WTC11 (cell line): ENCODE results near the gene AGO4. TPM values are rescaled to one million over a fixed set of nuclear protein-coding genes. Genes with fewer than 3 reads are reported as not detected.
A peak's percentile ranks its signal among the peaks of the same experiment; 100 is the strongest.
"Not testable (repeated sequence)": the region's sequence is repeated elsewhere in the genome, so short reads cannot be mapped to it uniquely, and the experiment has no call there.

Experiments used
- ATAC-seq: fragments of 200-7000 bp; cut with Tn5 transposase; 2 replicates; pipeline ENCODE4 v1.10.0; 2021; ENCODE audit warnings: mild to moderate bottlenecking, moderate library complexity
- CTCF ChIA-PET: fragments of 300-600 bp; sonication (Branson Sonifier 250); formaldehyde crosslinking; loops from one replicate; lab custom pipeline; 2021; ENCODE audit warnings: antibody characterized with exemption; lab: Charles Lee
- POLR2A ChIA-PET: fragments of 350-600 bp; sonication (Branson Sonifier 250); formaldehyde crosslinking; loops from one replicate; lab custom pipeline; 2021; ENCODE audit warnings: antibody characterized with exemption; lab: Charles Lee
- DNase-seq: peaks from one replicate; pipeline ENCODE4 v3.0.0; 2021; ENCODE audit warnings: low spot score
- H3K27ac Mint-ChIP-seq: 2 replicates; pipeline ENCODE4 v1.8.0; 2021; ENCODE audit warnings: mixed read lengths
- H3K27me3 Mint-ChIP-seq: 2 replicates; pipeline ENCODE4 v1.8.0; 2021; ENCODE audit warnings: low read depth, mild to moderate bottlenecking, moderate library complexity, mixed read lengths
- H3K36me3 Mint-ChIP-seq: 2 replicates; pipeline ENCODE4 v1.8.0; 2021; ENCODE audit warnings: mixed read lengths
- H3K4me1 Mint-ChIP-seq: 2 replicates; pipeline ENCODE4 v1.8.0; 2022; ENCODE audit warnings: mixed read lengths
- H3K4me3 Mint-ChIP-seq: 2 replicates; pipeline ENCODE4 v1.8.0; 2021; ENCODE audit warnings: mild to moderate bottlenecking, moderate library complexity, mixed read lengths
- H3K9me3 Mint-ChIP-seq: 2 replicates; pipeline ENCODE4 v1.8.0; 2021; ENCODE audit warnings: mixed read lengths
- ATF2 ChIP-seq: sonication (generic); formaldehyde crosslinking; IDR thresholded peaks from 2 replicates; pipeline ENCODE4 v1.8.1; 2022; ENCODE audit warnings: low read depth, missing genetic modification reagents, borderline replicate concordance
- CDX4 ChIP-seq: fragments of 250-450 bp; sonication (Bioruptor Pico); IDR thresholded peaks from 2 replicates; pipeline ENCODE4 v1.9.0; 2021; ENCODE audit warnings: moderate library complexity, mild to moderate bottlenecking, inconsistent platforms, borderline replicate concordance
- HMGXB4 ChIP-seq: sonication (generic); formaldehyde crosslinking; IDR thresholded peaks from 2 replicates; pipeline ENCODE4 v1.8.1; 2023; ENCODE audit warnings: mild to moderate bottlenecking, moderate library complexity, missing genetic modification reagents
- NFYB ChIP-seq: sonication (generic); formaldehyde crosslinking; conservative IDR thresholded peaks from 2 replicates; pipeline ENCODE4 v1.8.0; 2022; ENCODE audit warnings: low read depth, missing genetic modification reagents
- OVOL2 ChIP-seq: fragments of 250-450 bp; sonication (Bioruptor Pico); IDR thresholded peaks from 2 replicates; pipeline ENCODE4 v1.9.0; 2021; ENCODE audit warnings: mild to moderate bottlenecking, borderline replicate concordance
- ZBTB43 ChIP-seq: sonication (generic); formaldehyde crosslinking; IDR thresholded peaks from 2 replicates; pipeline ENCODE4 v1.8.1; 2023; ENCODE audit warnings: mild to moderate bottlenecking, missing genetic modification reagents
- ZNF263 ChIP-seq: sonication (generic); formaldehyde crosslinking; IDR thresholded peaks from 2 replicates; pipeline ENCODE4 v1.8.1; 2022; ENCODE audit warnings: low read depth, mild to moderate bottlenecking, moderate library complexity, missing genetic modification reagents
- ZNF396 ChIP-seq: fragments of 250-450 bp; sonication (Bioruptor Pico); IDR thresholded peaks from 2 replicates; pipeline ENCODE4 v1.8.0; 2021; ENCODE audit warnings: mild to moderate bottlenecking, moderate library complexity, borderline replicate concordance
- ZNF671 ChIP-seq: fragments of 250-450 bp; sonication (Bioruptor Pico); IDR thresholded peaks from 2 replicates; pipeline ENCODE4 v1.8.0; 2021; ENCODE audit warnings: mild to moderate bottlenecking
- total RNA-seq: library from RNA; stranded (reverse); gene quantifications from 3 replicates; pipeline ENCODE4 v1.2.3, GENCODE V29; 2021
- TF ChIP-seq, protein P1 (sequence below): sonication (generic); formaldehyde crosslinking; IDR thresholded peaks from 2 replicates; pipeline ENCODE4 v1.8.1; 2023; ENCODE audit warnings: mild to moderate bottlenecking, missing genetic modification reagents, borderline replicate concordance

AGO4 gene
- total RNA-seq, 1 experiment from 2014 or later = 8.7 TPM

DNA sequence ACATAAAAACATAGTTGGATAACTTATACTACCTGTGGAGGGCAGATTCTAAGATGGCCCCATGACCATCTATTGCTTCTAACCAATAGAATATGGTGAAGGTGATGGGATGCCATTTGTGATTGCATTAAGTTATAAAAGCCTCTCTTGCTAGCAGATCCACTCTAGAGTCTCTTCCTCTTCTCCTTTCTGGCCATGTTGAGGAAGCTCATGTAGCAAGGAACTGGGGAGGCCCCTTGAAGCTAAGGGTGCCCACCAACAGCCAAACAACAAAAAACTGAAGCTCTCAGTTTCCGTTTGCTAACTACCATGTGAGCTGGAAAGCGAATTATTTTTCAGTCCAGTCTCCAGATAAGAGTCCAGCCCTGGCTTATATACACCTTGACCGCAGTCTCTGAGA lies 59.2 kb downstream of the AGO4 start:
- Mint-ChIP-seq H3K9me3 (no peaks in the 10 kb centered on the region), H3K27ac (no peak overlapping the region), H3K4me3 (no peak overlapping the region), H3K4me1 (peaks cover 3% of the 10 kb centered on the region; the same call in 1 of the 2 replicates), H3K36me3 (no peaks in the 10 kb centered on the region), H3K27me3 (no peaks in the 10 kb centered on the region)
- ATAC-seq = no peak
- TF ChIP-seq ATF2 = no peak
- TF ChIP-seq ZNF263 (CRISPR knock-in tag) = no peak
- TF ChIP-seq, protein P1, sequence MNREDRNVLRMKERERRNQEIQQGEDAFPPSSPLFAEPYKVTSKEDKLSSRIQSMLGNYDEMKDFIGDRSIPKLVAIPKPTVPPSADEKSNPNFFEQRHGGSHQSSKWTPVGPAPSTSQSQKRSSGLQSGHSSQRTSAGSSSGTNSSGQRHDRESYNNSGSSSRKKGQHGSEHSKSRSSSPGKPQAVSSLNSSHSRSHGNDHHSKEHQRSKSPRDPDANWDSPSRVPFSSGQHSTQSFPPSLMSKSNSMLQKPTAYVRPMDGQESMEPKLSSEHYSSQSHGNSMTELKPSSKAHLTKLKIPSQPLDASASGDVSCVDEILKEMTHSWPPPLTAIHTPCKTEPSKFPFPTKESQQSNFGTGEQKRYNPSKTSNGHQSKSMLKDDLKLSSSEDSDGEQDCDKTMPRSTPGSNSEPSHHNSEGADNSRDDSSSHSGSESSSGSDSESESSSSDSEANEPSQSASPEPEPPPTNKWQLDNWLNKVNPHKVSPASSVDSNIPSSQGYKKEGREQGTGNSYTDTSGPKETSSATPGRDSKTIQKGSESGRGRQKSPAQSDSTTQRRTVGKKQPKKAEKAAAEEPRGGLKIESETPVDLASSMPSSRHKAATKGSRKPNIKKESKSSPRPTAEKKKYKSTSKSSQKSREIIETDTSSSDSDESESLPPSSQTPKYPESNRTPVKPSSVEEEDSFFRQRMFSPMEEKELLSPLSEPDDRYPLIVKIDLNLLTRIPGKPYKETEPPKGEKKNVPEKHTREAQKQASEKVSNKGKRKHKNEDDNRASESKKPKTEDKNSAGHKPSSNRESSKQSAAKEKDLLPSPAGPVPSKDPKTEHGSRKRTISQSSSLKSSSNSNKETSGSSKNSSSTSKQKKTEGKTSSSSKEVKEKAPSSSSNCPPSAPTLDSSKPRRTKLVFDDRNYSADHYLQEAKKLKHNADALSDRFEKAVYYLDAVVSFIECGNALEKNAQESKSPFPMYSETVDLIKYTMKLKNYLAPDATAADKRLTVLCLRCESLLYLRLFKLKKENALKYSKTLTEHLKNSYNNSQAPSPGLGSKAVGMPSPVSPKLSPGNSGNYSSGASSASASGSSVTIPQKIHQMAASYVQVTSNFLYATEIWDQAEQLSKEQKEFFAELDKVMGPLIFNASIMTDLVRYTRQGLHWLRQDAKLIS (CRISPR knock-in tag) = no peak
- TF ChIP-seq ZNF671 = no peak
- TF ChIP-seq OVOL2 (CRISPR knock-in tag) = no peak
- no peak for TF ChIP-seq ZNF396 (CRISPR knock-in tag)
- no peak for DNase-seq
- ChIA-PET CTCF (interaction anchor here (1.5 kb wide), 1 partner anchor 12 kb away, joined by 4 read pairs; no protein-coding TSS in a partner anchor), POLR2A (no interaction called here)

- POLR2A ChIA-PET, H3K36me3 Mint-ChIP-seq, H3K27me3 Mint-ChIP-seq, H3K27ac Mint-ChIP-seq, H3K4me1 Mint-ChIP-seq, H3K9me3 Mint-ChIP-seq: not testable (repeated sequence)
- TF ChIP-seq NFYB (CRISPR knock-in tag) (peak; percentile 35; the same call in 1 of the 2 replicates), ATF2 (peak; percentile 15; the same call in 1 of the 2 replicates)
- H3K4me3 Mint-ChIP-seq = peak overlapping the region; percentile 40; the same call in 1 of the 2 replicates
- DNase-seq (peak; percentile 55), ATAC-seq (peak; percentile 97)
- CTCF ChIA-PET = interaction anchor here (0.7 to 1.8 kb wide), 3 partner anchors 11 to 268 kb away, joined by 3 to 12 read pairs (median 3); partner anchors contain the start of gene AGO1
Observed at GRCh38 chr1:35869245-35869950, 61.6 kb downstream of the AGO4 start.

DNA sequence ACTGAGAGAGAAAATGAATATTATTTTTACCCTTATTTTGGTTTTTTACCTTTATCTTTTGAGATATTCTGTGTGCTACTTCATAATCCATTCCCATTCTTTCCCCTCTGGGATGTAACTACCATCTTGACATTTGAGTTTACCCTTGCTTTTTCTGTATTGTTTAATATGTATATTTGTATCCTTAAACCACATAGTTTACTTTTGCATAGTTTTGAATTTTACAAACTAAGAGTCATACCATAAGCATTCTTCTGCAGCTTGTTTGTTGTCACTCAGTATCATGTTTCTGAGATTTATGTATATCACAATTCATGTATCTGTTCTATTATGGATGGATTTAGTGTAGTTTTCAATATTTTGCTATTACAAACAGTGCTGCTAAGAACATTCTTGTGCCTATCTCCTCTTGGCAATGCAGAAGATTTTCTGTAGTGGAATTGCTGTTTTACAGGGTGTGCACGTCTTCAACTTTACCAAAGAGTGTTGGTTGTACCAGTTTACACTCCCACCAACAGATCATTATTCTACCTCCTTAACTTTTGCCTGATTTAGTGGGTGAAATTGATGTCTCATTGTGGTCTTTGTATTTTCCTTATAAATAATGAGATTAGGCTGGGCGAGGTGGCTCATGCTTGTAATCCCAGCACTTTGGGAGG lies 63.0 kb downstream of the AGO4 start:
- peaks cover 3% of the 10 kb centered on the region; the same call in 1 of the 2 replicates for H3K4me1 Mint-ChIP-seq
- TF ChIP-seq HMGXB4 (CRISPR knock-in tag) (no peak), CDX4 (CRISPR knock-in tag) (no peak), ZBTB43 (no peak)
- TF ChIP-seq, protein P1 (CRISPR knock-in tag) = no peak

More for the DNA sequence above, 63.0 kb downstream of the AGO4 start:
- Mint-ChIP-seq H3K4me3 (no peak overlapping the region), H3K9me3 (no peaks in the 10 kb centered on the region), H3K27ac (no peak overlapping the region), H3K27me3 (no peaks in the 10 kb centered on the region), H3K36me3 (no peaks in the 10 kb centered on the region)
- ChIA-PET CTCF (interaction anchor here (0.6 to 1.8 kb wide), 2 partner anchors 12 to 14 kb away, joined by 6 to 12 read pairs; partner anchors contain the start of gene AGO1), POLR2A (no interaction called here)
- DNase-seq = no peak
- ATAC-seq = no peak
